T47D (cell line): Measurements from ENCODE around the gene TMEM184B.
"Not testable (repeated sequence)": the region's sequence is repeated elsewhere in the genome, so short reads cannot be mapped to it uniquely, and the experiment has no call there.

ENCODE experiments used
- DNase-seq, 2 experiments: peaks; one replicate each; pipeline versions ENCODE4 v3.0.0 to v3.0.0-alpha.2; 2011 to 2012; ENCODE audit warnings: low read depth in 1 of 2, low spot score in 1 of 2
- JUND ChIP-seq: IDR thresholded peaks from 2 replicates; pipeline ENCODE4 v1.6.1; 2012; ENCODE audit warnings: low read depth
- in situ Hi-C: cut with HindIII; loops from 2 replicates; pipeline ENCODE4 v1.10.0; 2016; ENCODE audit warnings: low sequenced_read_pairs, low pct_unique_long_range_greater_than_20kb

The TMEM184B gene

GRCh38 chr22:38249301-38249700, 23.5 kb downstream of the TMEM184B start:
- no peak for DNase-seq
- no peak for TF ChIP-seq JUND
- in situ Hi-C loops: no loop called here

GRCh38 chr22:38248280-38248679, 24.5 kb downstream of the TMEM184B start:
- TF ChIP-seq JUND: no peak
- in situ Hi-C loops: no loop called here

DNA sequence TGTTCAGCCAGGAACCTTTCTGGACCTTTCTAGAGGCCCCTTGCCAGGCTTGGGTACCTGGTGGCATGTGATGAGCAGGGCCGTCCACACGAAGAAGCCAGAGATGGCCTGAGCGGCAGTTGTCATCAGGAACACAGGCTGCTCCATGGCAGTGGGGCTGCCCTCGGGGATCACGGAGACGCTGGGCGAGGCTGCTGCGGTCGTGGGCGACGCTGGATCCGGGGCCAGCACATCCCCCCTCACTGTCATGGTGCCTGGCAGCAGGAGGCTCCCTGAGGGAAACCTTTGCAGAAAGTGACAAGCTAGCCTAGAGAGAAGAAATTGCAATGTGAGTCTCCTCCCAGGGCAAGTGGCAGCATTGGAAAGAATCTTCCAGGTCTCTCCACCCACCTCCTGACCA, 25.1 kb downstream of the TMEM184B start:
- no peak for DNase-seq
- in situ Hi-C loops: no loop called here
- no peak for TF ChIP-seq JUND

More at GRCh38 chr22:38248280-38248679, 24.5 kb downstream of the TMEM184B start:
- DNase-seq: no peak

- TF ChIP-seq JUND: no peak
- no peak for DNase-seq
- in situ Hi-C loops: no loop called here
Observed at GRCh38 chr22:38246692-38247091, 26.1 kb downstream of the TMEM184B start.

GRCh38 chr22:38246046-38246658, 26.7 kb downstream of the TMEM184B start:
- DNase-seq: no peak
- no peak for TF ChIP-seq JUND
- in situ Hi-C loops: no loop called here

DNA sequence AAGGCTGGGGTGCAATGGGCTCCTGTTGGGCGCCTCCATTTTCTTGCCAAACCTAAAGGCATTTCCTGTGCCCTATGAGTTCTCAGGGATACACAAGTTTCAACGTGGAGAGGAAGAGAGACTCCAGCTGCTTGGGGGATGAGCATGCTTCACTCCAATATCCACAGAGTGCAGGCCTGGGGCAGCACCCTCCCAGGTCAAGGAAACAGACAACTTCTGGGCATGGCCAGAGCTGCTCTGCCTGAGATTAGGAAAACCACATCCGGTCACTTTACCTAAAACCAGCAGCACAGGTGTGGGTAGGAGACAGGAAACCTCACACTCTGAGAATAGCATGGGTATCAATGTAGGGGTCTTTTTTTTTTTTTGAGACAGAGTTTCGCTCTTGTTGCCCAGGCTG, 28.7 kb downstream of the TMEM184B start:
- in situ Hi-C loops: no loop called here
- TF ChIP-seq JUND: no peak
- no peak for DNase-seq

- in situ Hi-C loops: no loop called here
- no peak for DNase-seq
- no peak for TF ChIP-seq JUND
Observed at GRCh38 chr22:38243007-38243765, 29.6 kb downstream of the TMEM184B start.

DNA sequence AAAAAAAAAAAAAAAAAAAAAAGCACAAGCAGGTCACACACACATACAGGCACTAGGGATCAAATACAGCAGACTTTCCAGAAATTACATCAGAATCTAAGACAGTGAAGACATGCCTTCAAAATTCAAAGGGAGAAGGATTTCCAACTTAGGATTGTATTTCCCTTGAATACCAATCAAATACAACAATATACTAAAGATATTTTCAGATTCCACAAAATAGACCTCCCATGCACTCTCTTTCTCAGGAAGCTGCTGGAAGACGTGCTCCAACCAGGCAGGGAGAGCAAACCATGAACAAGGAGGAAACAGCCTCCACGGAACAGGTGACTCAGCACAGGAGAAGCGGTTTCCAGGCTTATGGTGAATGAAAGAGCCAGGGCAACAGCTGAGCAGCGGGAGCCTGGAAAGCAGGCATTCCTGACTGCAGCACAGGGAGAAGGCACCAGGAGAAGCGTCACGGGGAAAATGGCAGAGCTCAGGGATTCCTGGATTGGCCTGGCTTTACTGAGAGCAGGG, 32.0 kb downstream of the TMEM184B start:
- in situ Hi-C loops: no loop called here
- DNase-seq: peak in 1 of 2 experiments; percentile 57
- no peak for TF ChIP-seq JUND

DNA sequence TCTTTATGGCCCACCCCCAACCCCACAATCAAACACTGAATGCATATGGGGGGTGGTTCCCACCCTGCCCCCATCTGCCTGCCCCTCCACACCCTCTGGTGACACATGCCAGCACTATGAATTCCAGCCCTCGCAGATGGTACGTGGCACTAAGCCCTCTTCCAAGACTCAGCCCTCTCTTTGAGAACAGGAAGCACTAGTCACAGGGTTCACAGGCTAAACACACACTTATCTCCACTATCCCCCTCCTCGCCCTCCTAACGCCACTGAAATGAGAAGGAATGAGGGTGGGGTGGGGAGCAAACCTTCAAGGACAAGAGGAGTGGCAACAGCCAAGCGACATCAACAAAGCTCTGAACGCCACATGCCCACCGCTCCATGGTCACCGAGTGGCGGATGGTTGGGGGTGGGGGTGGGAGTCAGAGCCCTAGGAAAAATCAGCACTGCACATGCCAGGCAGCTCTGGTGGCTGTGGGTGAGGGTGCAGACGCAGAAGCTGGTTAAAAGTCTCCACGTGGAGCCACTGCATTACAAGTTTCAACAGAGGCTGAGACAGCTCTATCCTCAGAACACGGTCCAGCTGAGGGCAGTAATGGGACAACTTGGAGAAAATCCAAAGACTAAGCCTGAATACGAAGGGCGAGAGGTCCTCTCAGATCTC, 33.6 kb downstream of the TMEM184B start:
- in situ Hi-C loops: no loop called here
- DNase-seq: no peak
- no peak for TF ChIP-seq JUND

- DNase-seq: no peak
- in situ Hi-C loops: no loop called here
- no peak for TF ChIP-seq JUND
Observed at GRCh38 chr22:38238519-38239071, 34.2 kb downstream of the TMEM184B start.

GRCh38 chr22:38236786-38237185, 36.0 kb downstream of the TMEM184B start:
- in situ Hi-C loops: no loop called here
- TF ChIP-seq JUND: no peak
- peak; percentile 69 to 94 for DNase-seq

DNA sequence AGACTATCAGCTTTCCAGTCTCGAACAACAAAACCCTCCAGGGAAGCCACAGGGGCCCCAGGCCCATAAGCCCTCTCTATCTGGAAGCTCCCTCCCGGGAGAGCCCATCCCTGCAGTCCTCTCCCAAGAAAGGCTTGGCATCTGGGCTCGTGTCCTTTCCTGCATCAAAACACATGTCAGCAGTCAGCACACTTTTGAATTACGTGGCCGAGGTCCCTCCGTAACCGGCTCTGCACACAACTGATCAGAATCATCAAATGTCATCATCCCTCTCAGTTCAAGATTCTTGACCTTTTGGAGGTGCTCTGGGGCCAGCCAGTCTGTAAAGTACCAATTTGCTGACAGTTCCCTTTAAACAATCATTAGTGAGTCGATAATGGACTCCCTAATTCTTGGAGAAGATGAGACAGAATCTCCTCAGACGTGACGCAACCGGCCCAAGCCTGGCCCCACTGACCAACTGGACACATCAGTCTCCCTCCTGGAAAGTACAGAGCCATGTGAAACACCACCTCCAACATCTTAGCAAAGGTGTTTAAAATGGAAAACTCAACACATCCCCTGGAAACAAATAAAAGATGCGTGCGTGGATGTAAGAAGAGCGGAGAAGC, 37.5 kb downstream of the TMEM184B start:
- TF ChIP-seq JUND: no peak
- DNase-seq: no peak
- in situ Hi-C loops: no loop called here

GRCh38 chr22:38233856-38234255, 39.0 kb downstream of the TMEM184B start:
- in situ Hi-C loops: not testable (repeated sequence)

More at GRCh38 chr22:38233856-38234255, 39.0 kb downstream of the TMEM184B start:
- DNase-seq: not testable (repeated sequence)
